ENCODE results near the gene NRG4.

NRG4 gene

GRCh38 chr15:75947092-75947491 is 65.1 kb downstream of the NRG4 start:
- no peak for TF ChIP-seq CTCF (IDR thresholded peaks at IDR 0.05; ENCODE audit: low read depth, low read length, missing control alignments)
- DNase-seq (ENCODE audit: low read depth), result no peak
- H3K4me3 ChIP-seq (ENCODE audit: low read depth, low read length), result no peak overlapping the region

- H3K4me3 ChIP-seq (ENCODE audit: low read depth, low read length), result no peak overlapping the region
- DNase-seq (ENCODE audit: low read depth), result no peak
Observed at GRCh38 chr15:75945953-75946352, 66.3 kb downstream of the NRG4 start.

GRCh38 chr15:75943713-75944215 is 68.5 kb downstream of the NRG4 start:
- no peak for TF ChIP-seq CTCF (IDR thresholded peaks at IDR 0.05; ENCODE audit: low read depth, low read length, missing control alignments)
- no peak overlapping the region for H3K4me3 ChIP-seq (ENCODE audit: low read depth, low read length)
- DNase-seq (ENCODE audit: low read depth), result no peak

More at GRCh38 chr15:75945953-75946352, 66.3 kb downstream of the NRG4 start:
- TF ChIP-seq CTCF (IDR thresholded peaks at IDR 0.05; ENCODE audit: low read depth, low read length, missing control alignments), result no peak

GRCh38 chr15:75943246-75943645 is 69.0 kb downstream of the NRG4 start:
- TF ChIP-seq CTCF (IDR thresholded peaks at IDR 0.05; ENCODE audit: low read depth, low read length, missing control alignments), result no peak
- DNase-seq (ENCODE audit: low read depth), result no peak
- H3K4me3 ChIP-seq (ENCODE audit: low read depth, low read length), result no peak overlapping the region

- H3K4me3 ChIP-seq (ENCODE audit: low read depth, low read length), result no peak overlapping the region
- no peak for DNase-seq (ENCODE audit: low read depth)
- no peak for TF ChIP-seq CTCF (IDR thresholded peaks at IDR 0.05; ENCODE audit: low read depth, low read length, missing control alignments)
Observed at GRCh38 chr15:75942464-75942863, 69.8 kb downstream of the NRG4 start.

- H3K4me3 ChIP-seq (ENCODE audit: low read depth, low read length), result no peak overlapping the region
- no peak for DNase-seq (ENCODE audit: low read depth)
- TF ChIP-seq CTCF (IDR thresholded peaks at IDR 0.05; ENCODE audit: low read depth, low read length, missing control alignments), result no peak
Observed at GRCh38 chr15:75930866-75931265, 81.4 kb downstream of the NRG4 start.

GRCh38 chr15:75929799-75930565 is 82.2 kb downstream of the NRG4 start:
- no peak for TF ChIP-seq CTCF (IDR thresholded peaks at IDR 0.05; ENCODE audit: low read depth, low read length, missing control alignments)
- H3K4me3 ChIP-seq (ENCODE audit: low read depth, low read length), result no peak overlapping the region
- no peak for DNase-seq (ENCODE audit: low read depth)

Measured in GM12864 (cell line).